H1 (cell line): Measurements from ENCODE around the gene PHLDA3. TPM values are rescaled to one million over a fixed set of nuclear protein-coding genes. Genes with fewer than 3 reads are reported as not detected.

ENCODE experiments used
- CTCF ChIA-PET: fragments of 300-600 bp; sonication (Branson Sonifier 250); formaldehyde crosslinking; loops from one replicate; lab custom pipeline; 2021; ENCODE audit not compliant: partially characterized antibody; lab: Charles Lee
- POLR2A ChIA-PET: fragments of 300-600 bp; sonication (Branson Sonifier 250); formaldehyde crosslinking; loops from one replicate; lab custom pipeline; 2021; ENCODE audit warnings: inconsistent platforms; ENCODE audit not compliant: partially characterized antibody; lab: Charles Lee
- DNase-seq, 2 experiments: peaks; one replicate each; pipeline versions ENCODE4 v3.0.0 to v3.0.0-alpha.2; 2010 to 2022; ENCODE audit warnings: low spot score in 2 of 2, low read depth in 1 of 2, mixed read lengths in 1 of 2
- FAIRE-seq: peaks from 2 replicates; lab custom pipeline; 2011; peaks lifted over from hg19 to GRCh38; lab: Jason Lieb, UNC
- H2AFZ ChIP-seq: 2 replicates; pipeline ENCODE4 v1.8.1; 2012; ENCODE audit warnings: low read length, inconsistent platforms
- H2AK5ac ChIP-seq: 2 replicates; pipeline ENCODE4 v1.6.1; 2013; ENCODE audit warnings: low read depth, low read length
- H2BK120ac ChIP-seq: replicated peaks from 2 replicates; pipeline ENCODE3; 2013; ENCODE audit warnings: low read depth, low read length, inconsistent platforms
- H2BK12ac ChIP-seq: 2 replicates; pipeline ENCODE4 v1.6.1; 2013; ENCODE audit warnings: low read depth, low read length
- H2BK15ac ChIP-seq: 2 replicates; pipeline ENCODE4 v1.6.1; 2013; ENCODE audit warnings: low read length
- H2BK20ac ChIP-seq: 2 replicates; pipeline ENCODE4 v1.6.1; 2013; ENCODE audit warnings: low read length
- H2BK5ac ChIP-seq: 2 replicates; pipeline ENCODE4 v1.6.1; 2013; ENCODE audit warnings: low read depth, low read length
- H3K14ac ChIP-seq: 2 replicates; pipeline ENCODE4 v1.6.1; 2013; ENCODE audit warnings: inconsistent platforms; ENCODE audit not compliant: insufficient read length
- H3K18ac ChIP-seq: 2 replicates; pipeline ENCODE4 v1.6.1; 2013; ENCODE audit warnings: low read length; ENCODE audit errors: extremely low read depth
- H3K23ac ChIP-seq: 2 replicates; pipeline ENCODE4 v1.6.1; 2013; ENCODE audit warnings: inconsistent platforms; ENCODE audit not compliant: insufficient read length
- H3K23me2 ChIP-seq: 2 replicates; pipeline ENCODE4 v1.6.1; 2013; ENCODE audit warnings: low read depth, low read length
- H3K27ac ChIP-seq: 2 replicates; pipeline ENCODE4 v1.6.1; 2011; ENCODE audit warnings: low read depth, low read length, inconsistent platforms
- H3K27me3 ChIP-seq, 4 experiments: replicated peaks in 1 of 4; 1 replicate in 1 of 4; 2 replicates in 3 of 4; pipeline versions ENCODE4 v1.6.1 to v1.8.1; 2011 to 2013; ENCODE audit warnings: low read length in 3 of 4, mild to moderate bottlenecking in 3 of 4, inconsistent platforms in 2 of 4, mixed read lengths in 2 of 4, moderate library complexity in 1 of 4; ENCODE audit not compliant: control insufficient read depth in 3 of 4, insufficient read depth in 3 of 4; ENCODE audit errors: extremely low read depth in 1 of 4
- H3K36me3 ChIP-seq, 4 experiments: 2 replicates each; pipeline versions ENCODE4 v1.6.1 to v1.8.1; 2011 to 2013; ENCODE audit warnings: mild to moderate bottlenecking in 4 of 4, low read length in 3 of 4, moderate library complexity in 2 of 4, control low read depth in 1 of 4, inconsistent platforms in 1 of 4; ENCODE audit not compliant: insufficient read depth in 4 of 4, control insufficient read depth in 2 of 4
- H3K4ac ChIP-seq: replicated peaks from 2 replicates; pipeline ENCODE3; 2013; ENCODE audit warnings: low read length, low read depth, mixed read lengths, inconsistent platforms; ENCODE audit not compliant: insufficient read length
- H3K4me1 ChIP-seq, 4 experiments: replicated peaks in 1 of 4; 1 replicate in 1 of 4; 2 replicates in 3 of 4; pipeline versions ENCODE4 v1.6.1 to v1.8.1; 2011 to 2013; ENCODE audit warnings: low read length in 3 of 4, inconsistent platforms in 2 of 4, mixed read lengths in 1 of 4; ENCODE audit not compliant: insufficient read depth in 4 of 4, control insufficient read depth in 3 of 4
- H3K4me2 ChIP-seq, 2 experiments: 2 replicates each; pipeline versions ENCODE4 v1.6.1 to v1.8.1; 2011 to 2013; ENCODE audit warnings: low read depth in 2 of 2, low read length in 2 of 2, control low read depth in 1 of 2, inconsistent platforms in 1 of 2, mild to moderate bottlenecking in 1 of 2; ENCODE audit not compliant: insufficient read depth in 1 of 2
- H3K4me3 ChIP-seq, 4 experiments: fragments of 200-600, 300-600 bp in 1 of 4; sonication (generic), shearing (Covaris generic), sonication (Bioruptor Twin) in 1 of 4; 2 replicates each; pipeline versions ENCODE4 v1.5.1 to v1.8.1; 2011 to 2016; ENCODE audit warnings: low read length in 4 of 4, low read depth in 3 of 4, control low read depth in 2 of 4, inconsistent platforms in 2 of 4, mild to moderate bottlenecking in 2 of 4, mixed read lengths in 1 of 4, moderate library complexity in 1 of 4; ENCODE audit not compliant: insufficient read depth in 2 of 4; ENCODE audit errors: extremely low read depth in 1 of 4
- H3K56ac ChIP-seq: replicated peaks from 2 replicates; pipeline ENCODE3; 2013; ENCODE audit warnings: low read depth, mild to moderate bottlenecking, mixed read lengths, low read length, inconsistent platforms; ENCODE audit not compliant: insufficient read length
- H3K79me1 ChIP-seq: 2 replicates; pipeline ENCODE4 v1.6.1; 2013; ENCODE audit warnings: low read depth, low read length, control low read depth
- H3K79me2 ChIP-seq, 2 experiments: 2 replicates each; pipeline versions ENCODE4 v1.6.1 to v1.8.1; 2012 to 2013; ENCODE audit warnings: low read length in 2 of 2, mild to moderate bottlenecking in 2 of 2, inconsistent platforms in 1 of 2; ENCODE audit not compliant: insufficient read depth in 2 of 2, control insufficient read depth in 1 of 2
- H3K9ac ChIP-seq, 4 experiments: replicated peaks in 1 of 4; 1 replicate in 1 of 4; 2 replicates in 3 of 4; pipeline versions ENCODE4 v1.6.1 to v1.8.1; 2011 to 2013; ENCODE audit warnings: low read depth in 3 of 4, low read length in 3 of 4, control low read depth in 2 of 4, mild to moderate bottlenecking in 2 of 4, moderate library complexity in 2 of 4, inconsistent platforms in 1 of 4; ENCODE audit errors: extremely low read depth in 1 of 4
- H3K9me3 ChIP-seq, 2 experiments: 2 replicates each; pipeline versions ENCODE4 v1.6.1 to v1.8.1; 2012 to 2013; ENCODE audit warnings: mild to moderate bottlenecking in 2 of 2, moderate library complexity in 2 of 2, control low read depth in 1 of 2, inconsistent platforms in 1 of 2, low read depth in 1 of 2, low read length in 1 of 2, mixed read lengths in 1 of 2; ENCODE audit not compliant: insufficient read depth in 2 of 2
- H4K20me1 ChIP-seq, 2 experiments: replicated peaks in 1 of 2; 2 replicates each; pipeline versions ENCODE3 to v1.8.1; 2011 to 2013; ENCODE audit warnings: inconsistent platforms in 2 of 2, low read length in 2 of 2, mild to moderate bottlenecking in 1 of 2; ENCODE audit not compliant: insufficient read depth in 2 of 2, control insufficient read depth in 1 of 2
- H4K5ac ChIP-seq: 2 replicates; pipeline ENCODE4 v1.6.1; 2013; ENCODE audit warnings: low read length, low read depth, mixed read lengths, inconsistent platforms; ENCODE audit not compliant: insufficient read length
- H4K8ac ChIP-seq: 2 replicates; pipeline ENCODE4 v1.8.0; 2013; ENCODE audit warnings: mild to moderate bottlenecking, moderate library complexity, low read length, inconsistent platforms; ENCODE audit not compliant: insufficient read depth; ENCODE audit errors: extremely low read depth
- H4K91ac ChIP-seq: replicated peaks from 2 replicates; pipeline ENCODE3; 2013; ENCODE audit warnings: low read length, mixed read lengths, inconsistent platforms; ENCODE audit not compliant: insufficient read length
- ASH2L ChIP-seq: fragments of 200-600, 300-600 bp; sonication (generic); IDR thresholded peaks from one replicate; pipeline ENCODE4 v1.7.1; 2017; ENCODE audit warnings: low read length
- BRCA1 ChIP-seq: IDR thresholded peaks from 2 replicates; pipeline ENCODE4 v1.6.1; 2012; ENCODE audit warnings: low read depth, low read length, improper control_type of control experiment
- FOSL1 ChIP-seq: IDR thresholded peaks from 2 replicates; pipeline ENCODE4 v1.6.1; 2011; ENCODE audit warnings: mild to moderate bottlenecking, low read depth, low read length, moderate library complexity; ENCODE audit not compliant: insufficient read depth
- KDM4A ChIP-seq: IDR thresholded peaks from one replicate; pipeline ENCODE4 v1.7.1; 2012; ENCODE audit warnings: low read depth, mild to moderate bottlenecking, moderate library complexity, low read length, inconsistent platforms; ENCODE audit not compliant: severe bottlenecking
- KDM5A ChIP-seq: fragments of 200-600 bp; IDR thresholded peaks from 2 replicates; pipeline ENCODE4 v1.7.1; 2012; ENCODE audit warnings: mild to moderate bottlenecking, low read length, inconsistent platforms, mixed read lengths
- MAX ChIP-seq: IDR thresholded peaks from 2 replicates; pipeline ENCODE4 v1.6.1; 2012; ENCODE audit warnings: inconsistent platforms
- POLR2AphosphoS5 ChIP-seq: IDR thresholded peaks from 2 replicates; pipeline ENCODE4 v1.6.1; 2011; ENCODE audit warnings: low read depth, low read length
- RAD21 ChIP-seq, 2 experiments: IDR thresholded peaks in 1 of 2; conservative IDR thresholded peaks in 1 of 2; 2 replicates each; pipeline ENCODE4 v1.6.1; 2011; ENCODE audit warnings: low read depth in 2 of 2, low read length in 2 of 2, improper control_type of control experiment in 1 of 2, inconsistent platforms in 1 of 2, mild to moderate bottlenecking in 1 of 2, moderate library complexity in 1 of 2
- SIN3A ChIP-seq, 2 experiments: IDR thresholded peaks in 1 of 2; conservative IDR thresholded peaks in 1 of 2; 2 replicates each; pipeline ENCODE4 v1.6.1; 2011 to 2012; ENCODE audit warnings: low read length in 2 of 2, improper control_type of control experiment in 1 of 2, low read depth in 1 of 2, mild to moderate bottlenecking in 1 of 2
- TAF1 ChIP-seq: IDR thresholded peaks from 2 replicates; pipeline ENCODE4 v1.6.1; 2011; ENCODE audit warnings: mild to moderate bottlenecking, low read depth, low read length
- WGBS, 2 experiments: shearing (Covaris generic) in 1 of 2; methylation state at CpG; one replicate each; pipeline versions ENCODE4 v1.1.6 to v1.1.7; 2013 to 2015; ENCODE audit warnings: low lambda C conversion rate in 2 of 2, mixed read lengths in 2 of 2, inconsistent platforms in 1 of 2, low coverage in 1 of 2, missing lambda C conversion rate in 1 of 2; ENCODE audit not compliant: insufficient replicate concordance in 2 of 2, insufficient coverage in 1 of 2, insufficient read length in 1 of 2; ENCODE audit errors: extremely low coverage in 1 of 2, missing lambda C conversion rate in 1 of 2; 5-methylcytosine and 5-hydroxymethylcytosine counted together
- polyA plus RNA-seq, 7 experiments: library from polyadenylated mRNA; depleted of rRNA in 3 of 7; stranded (reverse) in 5 of 7; unstranded in 2 of 7; fragments of >200 nt in 5 of 7; fragments of 200-250 nt in 2 of 7; gene quantifications; 1 replicate in 5 of 7; 2 replicates in 1 of 7; 4 replicates in 1 of 7; pipeline versions ENCODE4 v1.2.1 to v1.2.3, GENCODE V29; 2011 to 2013; ENCODE audit warnings: missing spikeins in 2 of 7, mixed read lengths in 2 of 7
- total RNA-seq: library from RNA; stranded (reverse); fragmentation: NEBNext Ultra II Directional; extraction: Animal tissue kit (Norgen Biotek cat#: 25700); gene quantifications from 2 replicates; pipeline ENCODE4 v1.2.1, GENCODE V29; 2021

The PHLDA3 gene
- total and polyA plus RNA-seq, 2 of the 8 experiments (the other 6 are each of a cell fraction or from before 2014, with no cell fraction given) = 25.5 to 27.5 TPM

GRCh38 chr1:201480231-201481003 is 11.4 kb upstream of the PHLDA3 start:
- no peak overlapping the region for H3K9ac ChIP-seq
- H3K4me2 ChIP-seq = peak overlapping the region; percentile 61 to 91
- no peaks in the 10 kb centered on the region for H3K79me2 ChIP-seq
- H2BK15ac ChIP-seq = no peak overlapping the region
- H3K4me3 ChIP-seq = peak overlapping the region; percentile 31 to 65 (median 42); a peak in 7 of 8 replicates
- H3K18ac ChIP-seq = peak overlapping the region; percentile 42; the same call in 1 of the 2 replicates
- no peaks in the 10 kb centered on the region for H3K79me1 ChIP-seq
- H4K91ac ChIP-seq = no peak overlapping the region
- no peak overlapping the region for H2BK5ac ChIP-seq
- H3K4me1 ChIP-seq = peaks cover 0 to 5% (median 2%) of the 10 kb centered on the region in 4 experiments; a peak in 4 of 7 replicates
- H3K36me3 ChIP-seq = no peaks in the 10 kb centered on the region
- no peak overlapping the region for H2AK5ac ChIP-seq
- H3K23me2 ChIP-seq = peaks cover 9% of the 10 kb centered on the region; the same call in 1 of the 2 replicates
- H2BK120ac ChIP-seq = no peak overlapping the region
- no peaks in the 10 kb centered on the region for H3K9me3 ChIP-seq
- no peak overlapping the region for H3K14ac ChIP-seq
- H3K27ac ChIP-seq = no peak overlapping the region
- H3K23ac ChIP-seq = no peak overlapping the region
- no peak overlapping the region for H3K4ac ChIP-seq
- H4K5ac ChIP-seq = no peak overlapping the region
- H3K56ac ChIP-seq = peak overlapping the region; percentile 22
- H4K8ac ChIP-seq = no peak overlapping the region; the same call in 1 of the 2 replicates
- ChIA-PET POLR2A (interaction anchor here (0.9 to 5.4 kb wide), 11 partner anchors 9 to 93 kb away, joined by 3 to 30 read pairs (median 8); partner anchors contain the start of genes CSRP1 and PHLDA3), CTCF (interaction anchor here (0.7 to 16.7 kb wide), 36 partner anchors 8 to 413 kb away, joined by 3 to 445 read pairs (median 6); partner anchors contain the start of genes CSRP1, NAV1 and PHLDA3)
- FAIRE-seq (no peak), DNase-seq (peak in 1 of 2 experiments; percentile 91)
- H2BK20ac ChIP-seq = no peak overlapping the region
- 6% methylated on average over 22 of the region's 37 CpGs; no CpG with 5 or more reads in 1 of the 2 experiments for WGBS, 2 experiments
- no peak overlapping the region; the same call in 1 of the 2 replicates for H2BK12ac ChIP-seq
- no peaks in the 10 kb centered on the region for H4K20me1 ChIP-seq
- H2AFZ ChIP-seq = peak overlapping the region; percentile 68; the same call in 1 of the 2 replicates
- H3K27me3 ChIP-seq = peaks cover 0 to 12% (median 7%) of the 10 kb centered on the region in 4 experiments; a peak in 6 of 7 replicates
- TF ChIP-seq TAF1 (no peak), KDM5A (no peak), POLR2AphosphoS5 (no peak), FOSL1 (no peak), RAD21 (IDR thresholded peaks at IDR 0.05 in 1 of 2, conservative IDR thresholded peaks at IDR 0.05 in 1 of 2; ENCODE audit: low read depth in 2 of 2, low read length in 2 of 2) (0 out of 4 replicates have a peak, but pooled peaks of 1 of the 2 experiments have one; percentile 4), BRCA1 (no peak), KDM4A (no peak), MAX (no peak), ASH2L (no peak), SIN3A (conservative IDR thresholded peaks at IDR 0.05 in 1 of 2, IDR thresholded peaks at IDR 0.05 in 1 of 2; ENCODE audit: low read depth in 1 of 2, low read length in 2 of 2) (peak; percentile 49 to 73; a peak in 3 of 4 replicates)
